Measurements from ENCODE around the gene TGFB2. TPM values are rescaled to one million over a fixed set of nuclear protein-coding genes. Genes with fewer than 3 reads are reported as not detected.

Gene TGFB2
- total and polyA plus RNA-seq, 10 donors = 0.24 to 5.5 (median 2.1) TPM

GRCh38 chr1:218397752-218398339 is 52.7 kb downstream of the TGFB2 start:
- Histone ChIP-seq H3K9me3 (no peaks in the 10 kb centered on the region), H3K4me1 (no peaks in the 10 kb centered on the region), H3K27me3 (replicated peaks in 1 of 7) (no peaks in the 10 kb centered on the region), H3K4me3 (no peak overlapping the region), H3K36me3 (no peaks in the 10 kb centered on the region), H3K27ac (no peak overlapping the region)
- TF ChIP-seq POLR2AphosphoS5 (IDR thresholded peaks at IDR 0.05) (no peak), CTCF (IDR thresholded peaks at IDR 0.05 in 8 of 11, conservative IDR thresholded peaks at IDR 0.05 in 3 of 11) (no peak), POLR2A (IDR thresholded peaks at IDR 0.05) (no peak)
- 58 to 78% (median 69%) methylated on average over 8 of the region's 8 CpGs for WGBS, 5 donors
- intact Hi-C loops (cut with DNase I; ENCODE audit: low total_unique reads) = no loop called here
- no peak for DNase-seq

- TF ChIP-seq POLR2AphosphoS5 (IDR thresholded peaks at IDR 0.05) = no peak
- TF ChIP-seq CTCF (IDR thresholded peaks at IDR 0.05 in 8 of 11, conservative IDR thresholded peaks at IDR 0.05 in 3 of 11) = no peak
- no peak for TF ChIP-seq POLR2A (IDR thresholded peaks at IDR 0.05)
- intact Hi-C loops (cut with DNase I; ENCODE audit: low total_unique reads) = no loop called here
- WGBS, 5 donors = 73 to 85% (median 78%) methylated on average over 3 of the region's 3 CpGs
These were observed 55.5 kb downstream of the TGFB2 start for GRCh38 chr1:218400624-218401023.

GRCh38 chr1:218401441-218401997 is 56.4 kb downstream of the TGFB2 start:
- Histone ChIP-seq H3K9me3 (no peaks in the 10 kb centered on the region), H3K27me3 (replicated peaks in 1 of 7) (no peaks in the 10 kb centered on the region), H3K4me3 (no peak overlapping the region), H3K36me3 (no peaks in the 10 kb centered on the region), H3K4me1 (no peaks in the 10 kb centered on the region), H3K27ac (no peak overlapping the region)
- intact Hi-C loops (cut with DNase I; ENCODE audit: low total_unique reads) = no loop called here
- DNase-seq = no peak
- TF ChIP-seq POLR2A (IDR thresholded peaks at IDR 0.05) (no peak), CTCF (IDR thresholded peaks at IDR 0.05 in 8 of 11, conservative IDR thresholded peaks at IDR 0.05 in 3 of 11) (no peak), POLR2AphosphoS5 (IDR thresholded peaks at IDR 0.05) (no peak)
- 88 to 93% (median 90%) methylated on average over 12 of the region's 12 CpGs for WGBS, 5 donors

More at GRCh38 chr1:218400624-218401023, 55.5 kb downstream of the TGFB2 start:
- no peak overlapping the region for H3K27ac ChIP-seq
- no peaks in the 10 kb centered on the region for H3K36me3 ChIP-seq
- no peaks in the 10 kb centered on the region for H3K4me1 ChIP-seq
- DNase-seq = no peak
- H3K9me3 ChIP-seq = no peaks in the 10 kb centered on the region
- H3K27me3 ChIP-seq (replicated peaks in 1 of 7) = no peaks in the 10 kb centered on the region
- H3K4me3 ChIP-seq = no peak overlapping the region

- Histone ChIP-seq H3K4me1 (no peaks in the 10 kb centered on the region), H3K27me3 (replicated peaks in 1 of 7) (no peaks in the 10 kb centered on the region), H3K27ac (no peak overlapping the region), H3K9me3 (no peaks in the 10 kb centered on the region), H3K36me3 (no peaks in the 10 kb centered on the region), H3K4me3 (no peak overlapping the region)
- TF ChIP-seq POLR2A (IDR thresholded peaks at IDR 0.05) (no peak), POLR2AphosphoS5 (IDR thresholded peaks at IDR 0.05) (no peak)
- intact Hi-C loops (cut with DNase I; ENCODE audit: low total_unique reads) = no loop called here
- no peak for DNase-seq
- WGBS, 5 donors = 79 to 83% (median 82%) methylated on average over 8 of the region's 8 CpGs
These were observed 57.1 kb downstream of the TGFB2 start for GRCh38 chr1:218401998-218402785.
